GM10847 (cell line): ENCODE measurements around the gene SPINT2.

Experiments used
- POLR2A ChIP-seq: IDR thresholded peaks from 2 replicates; pipeline ENCODE4 v1.6.1; 2011; ENCODE audit not compliant: insufficient read length; ENCODE audit errors: extremely low read depth

The SPINT2 gene

DNA sequence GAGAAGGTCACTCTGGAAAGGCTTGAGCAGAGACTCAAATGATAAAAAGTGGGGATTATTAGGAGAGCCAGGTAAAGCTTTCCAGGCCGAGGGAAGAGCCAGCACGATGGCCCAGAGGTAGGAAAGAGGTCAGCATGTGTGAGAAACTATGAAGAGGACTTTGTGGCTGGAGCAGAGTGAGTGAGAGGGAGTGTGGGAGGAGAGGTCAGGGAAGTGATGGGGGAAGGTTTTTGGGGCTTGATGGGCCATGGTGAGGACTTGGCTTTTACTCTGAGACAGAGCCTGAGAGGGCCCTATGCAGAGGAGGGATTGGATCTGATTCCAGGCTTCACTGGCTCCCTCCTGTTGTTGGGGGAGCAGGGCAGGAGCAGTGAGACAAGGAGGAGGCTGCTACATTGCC is 76.6 kb downstream of the SPINT2 start:
- no peak for TF ChIP-seq POLR2A
